ENCODE data around the gene LCN10. TPM values are rescaled to one million over a fixed set of nuclear protein-coding genes. Genes with fewer than 3 reads are reported as not detected.

The LCN10 gene
- total and polyA plus RNA-seq, 9 of the 15 experiments (the other 6 are each of a cell fraction or from before 2014, with no cell fraction given), result 0.10 to 0.21 (median 0.14) TPM; not detected in 6

DNA sequence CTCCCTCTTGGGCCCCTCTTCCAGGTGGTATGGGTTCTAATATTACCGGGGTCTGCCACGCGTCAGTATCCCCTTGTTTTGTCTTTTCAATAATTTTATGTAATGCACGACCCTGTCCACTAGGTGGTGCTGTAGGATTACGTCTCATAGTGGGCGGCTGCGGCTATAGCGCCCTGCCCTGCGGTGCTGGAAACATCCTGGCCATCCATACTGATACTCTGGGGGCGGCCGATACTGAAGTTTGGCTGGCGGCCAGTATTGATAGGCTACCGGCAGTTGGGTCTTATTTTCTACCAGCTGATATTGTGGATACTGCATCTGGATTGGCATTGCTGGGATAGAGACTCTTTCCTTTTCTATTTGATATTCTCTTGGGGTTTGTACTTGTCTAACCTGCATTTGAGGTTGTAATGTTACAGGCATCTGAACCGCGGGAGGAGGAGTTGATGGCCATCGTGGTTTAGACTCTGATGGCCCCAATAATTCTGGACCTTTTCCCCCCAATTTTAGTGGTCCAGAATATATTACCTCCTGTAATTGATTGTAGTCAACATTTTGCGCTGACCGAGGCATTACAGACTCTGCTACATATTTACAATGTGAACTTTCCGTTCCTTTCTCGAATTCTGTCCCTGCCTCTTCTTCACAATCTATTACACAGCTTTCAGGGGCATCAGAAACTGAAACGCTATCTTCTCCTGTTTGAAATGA is 45.1 kb upstream of the LCN10 start (continued):
- TF ChIP-seq JUND (IDR thresholded peaks at IDR 0.05; ENCODE audit: borderline replicate concordance, low read depth, low read length) (no peak), JUND (tag; IDR thresholded peaks at IDR 0.05; ENCODE audit: borderline replicate concordance, low read depth, low read length) (no peak; the same call in 2 of the 3 replicates), NR4A1 (CRISPR knock-in tag; IDR thresholded peaks at IDR 0.05) (no peak), NR4A1 (tag; IDR thresholded peaks at IDR 0.05) (no peak), ZBTB17 (CRISPR knock-in tag; IDR thresholded peaks at IDR 0.05) (no peak), CHCHD3 (CRISPR knock-in tag; IDR thresholded peaks at IDR 0.05) (no peak), MCM3 (IDR thresholded peaks at IDR 0.05) (no peak), TBL1XR1 (IDR thresholded peaks at IDR 0.05; ENCODE audit: low read length in 2 of 2) (0 out of 4 replicates have a peak, but pooled peaks of 1 of the 2 experiments have one; percentile 29)
- TF ChIP-seq, protein P1, sequence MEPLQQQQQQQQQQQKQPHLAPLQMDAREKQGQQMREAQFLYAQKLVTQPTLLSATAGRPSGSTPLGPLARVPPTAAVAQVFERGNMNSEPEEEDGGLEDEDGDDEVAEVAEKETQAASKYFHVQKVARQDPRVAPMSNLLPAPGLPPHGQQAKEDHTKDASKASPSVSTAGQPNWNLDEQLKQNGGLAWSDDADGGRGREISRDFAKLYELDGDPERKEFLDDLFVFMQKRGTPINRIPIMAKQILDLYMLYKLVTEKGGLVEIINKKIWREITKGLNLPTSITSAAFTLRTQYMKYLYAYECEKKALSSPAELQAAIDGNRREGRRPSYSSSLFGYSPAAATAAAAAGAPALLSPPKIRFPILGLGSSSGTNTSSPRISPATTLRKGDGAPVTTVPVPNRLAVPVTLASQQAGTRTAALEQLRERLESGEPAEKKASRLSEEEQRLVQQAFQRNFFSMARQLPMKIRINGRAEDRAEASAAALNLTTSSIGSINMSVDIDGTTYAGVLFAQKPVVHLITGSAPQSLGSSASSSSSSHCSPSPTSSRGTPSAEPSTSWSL (CRISPR knock-in tag; IDR thresholded peaks at IDR 0.05; ENCODE audit: borderline replicate concordance), result no peak
- TF ChIP-seq, protein P2, sequence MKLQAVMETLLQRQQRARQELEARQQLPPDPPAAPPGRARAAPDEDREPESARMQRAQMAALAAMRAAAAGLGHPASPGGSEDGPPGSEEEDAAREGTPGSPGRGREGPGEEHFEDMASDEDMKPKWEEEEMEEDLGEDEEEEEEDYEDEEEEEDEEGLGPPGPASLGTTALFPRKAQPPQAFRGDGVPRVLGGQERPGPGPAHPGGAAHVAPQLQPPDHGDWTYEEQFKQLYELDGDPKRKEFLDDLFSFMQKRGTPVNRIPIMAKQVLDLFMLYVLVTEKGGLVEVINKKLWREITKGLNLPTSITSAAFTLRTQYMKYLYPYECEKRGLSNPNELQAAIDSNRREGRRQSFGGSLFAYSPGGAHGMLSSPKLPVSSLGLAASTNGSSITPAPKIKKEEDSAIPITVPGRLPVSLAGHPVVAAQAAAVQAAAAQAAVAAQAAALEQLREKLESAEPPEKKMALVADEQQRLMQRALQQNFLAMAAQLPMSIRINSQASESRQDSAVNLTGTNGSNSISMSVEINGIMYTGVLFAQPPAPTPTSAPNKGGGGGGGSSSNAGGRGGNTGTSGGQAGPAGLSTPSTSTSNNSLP (IDR thresholded peaks at IDR 0.05; ENCODE audit: borderline replicate concordance, low read depth, low read length), result peak; percentile 69; the same call in 1 of the 2 replicates
- TF ChIP-seq, protein P3, sequence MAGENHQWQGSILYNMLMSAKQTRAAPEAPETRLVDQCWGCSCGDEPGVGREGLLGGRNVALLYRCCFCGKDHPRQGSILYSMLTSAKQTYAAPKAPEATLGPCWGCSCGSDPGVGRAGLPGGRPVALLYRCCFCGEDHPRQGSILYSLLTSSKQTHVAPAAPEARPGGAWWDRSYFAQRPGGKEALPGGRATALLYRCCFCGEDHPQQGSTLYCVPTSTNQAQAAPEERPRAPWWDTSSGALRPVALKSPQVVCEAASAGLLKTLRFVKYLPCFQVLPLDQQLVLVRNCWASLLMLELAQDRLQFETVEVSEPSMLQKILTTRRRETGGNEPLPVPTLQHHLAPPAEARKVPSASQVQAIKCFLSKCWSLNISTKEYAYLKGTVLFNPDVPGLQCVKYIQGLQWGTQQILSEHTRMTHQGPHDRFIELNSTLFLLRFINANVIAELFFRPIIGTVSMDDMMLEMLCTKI (IDR thresholded peaks at IDR 0.05; ENCODE audit: partially characterized antibody), result no peak
- TF ChIP-seq, protein P4, sequence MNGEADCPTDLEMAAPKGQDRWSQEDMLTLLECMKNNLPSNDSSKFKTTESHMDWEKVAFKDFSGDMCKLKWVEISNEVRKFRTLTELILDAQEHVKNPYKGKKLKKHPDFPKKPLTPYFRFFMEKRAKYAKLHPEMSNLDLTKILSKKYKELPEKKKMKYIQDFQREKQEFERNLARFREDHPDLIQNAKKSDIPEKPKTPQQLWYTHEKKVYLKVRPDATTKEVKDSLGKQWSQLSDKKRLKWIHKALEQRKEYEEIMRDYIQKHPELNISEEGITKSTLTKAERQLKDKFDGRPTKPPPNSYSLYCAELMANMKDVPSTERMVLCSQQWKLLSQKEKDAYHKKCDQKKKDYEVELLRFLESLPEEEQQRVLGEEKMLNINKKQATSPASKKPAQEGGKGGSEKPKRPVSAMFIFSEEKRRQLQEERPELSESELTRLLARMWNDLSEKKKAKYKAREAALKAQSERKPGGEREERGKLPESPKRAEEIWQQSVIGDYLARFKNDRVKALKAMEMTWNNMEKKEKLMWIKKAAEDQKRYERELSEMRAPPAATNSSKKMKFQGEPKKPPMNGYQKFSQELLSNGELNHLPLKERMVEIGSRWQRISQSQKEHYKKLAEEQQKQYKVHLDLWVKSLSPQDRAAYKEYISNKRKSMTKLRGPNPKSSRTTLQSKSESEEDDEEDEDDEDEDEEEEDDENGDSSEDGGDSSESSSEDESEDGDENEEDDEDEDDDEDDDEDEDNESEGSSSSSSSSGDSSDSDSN (IDR thresholded peaks at IDR 0.05; ENCODE audit: borderline replicate concordance in 1 of 2, low read depth in 2 of 2, low read length in 2 of 2), result 0 out of 4 replicates have a peak, but pooled peaks of 1 of the 2 experiments have one; percentile 39
- TF ChIP-seq, protein P5, sequence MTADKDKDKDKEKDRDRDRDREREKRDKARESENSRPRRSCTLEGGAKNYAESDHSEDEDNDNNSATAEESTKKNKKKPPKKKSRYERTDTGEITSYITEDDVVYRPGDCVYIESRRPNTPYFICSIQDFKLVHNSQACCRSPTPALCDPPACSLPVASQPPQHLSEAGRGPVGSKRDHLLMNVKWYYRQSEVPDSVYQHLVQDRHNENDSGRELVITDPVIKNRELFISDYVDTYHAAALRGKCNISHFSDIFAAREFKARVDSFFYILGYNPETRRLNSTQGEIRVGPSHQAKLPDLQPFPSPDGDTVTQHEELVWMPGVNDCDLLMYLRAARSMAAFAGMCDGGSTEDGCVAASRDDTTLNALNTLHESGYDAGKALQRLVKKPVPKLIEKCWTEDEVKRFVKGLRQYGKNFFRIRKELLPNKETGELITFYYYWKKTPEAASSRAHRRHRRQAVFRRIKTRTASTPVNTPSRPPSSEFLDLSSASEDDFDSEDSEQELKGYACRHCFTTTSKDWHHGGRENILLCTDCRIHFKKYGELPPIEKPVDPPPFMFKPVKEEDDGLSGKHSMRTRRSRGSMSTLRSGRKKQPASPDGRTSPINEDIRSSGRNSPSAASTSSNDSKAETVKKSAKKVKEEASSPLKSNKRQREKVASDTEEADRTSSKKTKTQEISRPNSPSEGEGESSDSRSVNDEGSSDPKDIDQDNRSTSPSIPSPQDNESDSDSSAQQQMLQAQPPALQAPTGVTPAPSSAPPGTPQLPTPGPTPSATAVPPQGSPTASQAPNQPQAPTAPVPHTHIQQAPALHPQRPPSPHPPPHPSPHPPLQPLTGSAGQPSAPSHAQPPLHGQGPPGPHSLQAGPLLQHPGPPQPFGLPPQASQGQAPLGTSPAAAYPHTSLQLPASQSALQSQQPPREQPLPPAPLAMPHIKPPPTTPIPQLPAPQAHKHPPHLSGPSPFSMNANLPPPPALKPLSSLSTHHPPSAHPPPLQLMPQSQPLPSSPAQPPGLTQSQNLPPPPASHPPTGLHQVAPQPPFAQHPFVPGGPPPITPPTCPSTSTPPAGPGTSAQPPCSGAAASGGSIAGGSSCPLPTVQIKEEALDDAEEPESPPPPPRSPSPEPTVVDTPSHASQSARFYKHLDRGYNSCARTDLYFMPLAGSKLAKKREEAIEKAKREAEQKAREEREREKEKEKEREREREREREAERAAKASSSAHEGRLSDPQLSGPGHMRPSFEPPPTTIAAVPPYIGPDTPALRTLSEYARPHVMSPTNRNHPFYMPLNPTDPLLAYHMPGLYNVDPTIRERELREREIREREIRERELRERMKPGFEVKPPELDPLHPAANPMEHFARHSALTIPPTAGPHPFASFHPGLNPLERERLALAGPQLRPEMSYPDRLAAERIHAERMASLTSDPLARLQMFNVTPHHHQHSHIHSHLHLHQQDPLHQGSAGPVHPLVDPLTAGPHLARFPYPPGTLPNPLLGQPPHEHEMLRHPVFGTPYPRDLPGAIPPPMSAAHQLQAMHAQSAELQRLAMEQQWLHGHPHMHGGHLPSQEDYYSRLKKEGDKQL (CRISPR knock-in tag; IDR thresholded peaks at IDR 0.05; ENCODE audit: borderline replicate concordance), result no peak
